Naive thymus-derived CD8-positive, alpha-beta T cell (primary cell): ENCODE results near the gene PANK4. TPM values are rescaled to one million over a fixed set of nuclear protein-coding genes. Genes with fewer than 3 reads are reported as not detected.

Experiments
- ATAC-seq, 2 donors: fragments of 150-1000 bp; cut with Tn5 transposase in 1 of 2; sonication (Bioruptor Pico), chemical (Tn5 transposase) in 1 of 2; 1 replicate in 1 of 2; 2 replicates in 1 of 2; pipeline ENCODE4 v1.10.0; 2021; ENCODE audit warnings: mild to moderate bottlenecking in 2 of 2, moderate library complexity in 2 of 2
- POLR2A ChIA-PET: fragments of 350-600 bp; sonication (Branson Sonifier 250); formaldehyde crosslinking; loops from one replicate; lab custom pipeline; 2021; ENCODE audit warnings: antibody characterized with exemption; lab: Charles Lee
- DNase-seq, 10 donors: peaks; one replicate each; pipeline versions ENCODE4 v3.0.0 to v3.0.0-alpha.2; 2020 to 2022
- H3K27ac Mint-ChIP-seq, 10 donors: one replicate each; pipeline ENCODE4 v1.8.0; 2020 to 2022; ENCODE audit warnings: mild to moderate bottlenecking in 10 of 10, mixed read lengths in 10 of 10, moderate library complexity in 4 of 10, inconsistent platforms in 1 of 10
- H3K27me3 Mint-ChIP-seq, 5 donors: one replicate each; pipeline ENCODE4 v1.8.0; 2021 to 2022; ENCODE audit warnings: mixed read lengths in 5 of 5
- H3K36me3 Mint-ChIP-seq, 3 donors: one replicate each; pipeline ENCODE4 v1.8.0; 2020 to 2022; ENCODE audit warnings: mixed read lengths in 3 of 3, mild to moderate bottlenecking in 2 of 3, inconsistent platforms in 1 of 3
- H3K4me1 Mint-ChIP-seq, 4 donors: one replicate each; pipeline ENCODE4 v1.8.0; 2021 to 2022; ENCODE audit warnings: mixed read lengths in 4 of 4
- H3K4me3 Mint-ChIP-seq, 10 donors: one replicate each; pipeline ENCODE4 v1.8.0; 2020 to 2022; ENCODE audit warnings: mild to moderate bottlenecking in 10 of 10, mixed read lengths in 10 of 10, moderate library complexity in 6 of 10, inconsistent platforms in 1 of 10
- H3K9me3 Mint-ChIP-seq, 9 donors: one replicate each; pipeline ENCODE4 v1.8.0; 2020 to 2022; ENCODE audit warnings: mixed read lengths in 9 of 9, mild to moderate bottlenecking in 3 of 9, inconsistent platforms in 1 of 9, moderate library complexity in 1 of 9
- polyA plus RNA-seq, 3 donors: library from polyadenylated mRNA; unstranded; fragments of 300-500 nt; fragmentation: Illumina TruSeq; gene quantifications; one replicate each; pipeline ENCODE4 v1.2.3, GENCODE V29; 2021
- total RNA-seq, 8 experiments: library from RNA in 2 of 8; stranded (reverse) in 2 of 8; gene quantifications; one replicate each; pipeline ENCODE4 v1.2.3 and lab custom pipeline; 2021 to 2026

Gene PANK4
- total and polyA plus RNA-seq, 5 experiments from 2014 or later = 9.0 to 155 (median 31.7) TPM

- POLR2A ChIA-PET = interaction anchor here (0.5 to 4.6 kb wide), 10 partner anchors 8 to 356 kb away, joined by 3 to 32 read pairs (median 4); partner anchors contain the start of gene PANK4
- H3K27ac Mint-ChIP-seq = no peak overlapping the region
Observed at GRCh38 chr1:2506007-2506860, 20.2 kb downstream of the PANK4 start.

GRCh38 chr1:2505461-2505994 lies 20.9 kb downstream of the PANK4 start:
- DNase-seq = no peak
- no peak for ATAC-seq
- Mint-ChIP-seq H3K4me1 (peaks cover 0 to 10% (median 2%) of the 10 kb centered on the region in 4 donors), H3K9me3 (no peaks in the 10 kb centered on the region), H3K4me3 (peak overlapping the region in 1 of 10 donors; percentile 24), H3K27ac (peak overlapping the region in 2 of 10 donors; percentile 31 to 69), H3K27me3 (no peaks in the 10 kb centered on the region), H3K36me3 (peaks cover 0 to 17% (median 0%) of the 10 kb centered on the region in 3 donors)
- POLR2A ChIA-PET = interaction anchor here (0.9 to 4.6 kb wide), 8 partner anchors 9 to 42 kb away, joined by 3 to 32 read pairs (median 4); partner anchors contain the start of gene PANK4

More at GRCh38 chr1:2506007-2506860, 20.2 kb downstream of the PANK4 start:
- no peak for DNase-seq
- no peaks in the 10 kb centered on the region for H3K9me3 Mint-ChIP-seq
- no peaks in the 10 kb centered on the region for H3K27me3 Mint-ChIP-seq
- H3K36me3 Mint-ChIP-seq = peaks cover 0 to 19% (median 0%) of the 10 kb centered on the region in 3 donors
- H3K4me3 Mint-ChIP-seq = no peak overlapping the region
- peaks cover 0 to 4% (median 0%) of the 10 kb centered on the region in 4 donors for H3K4me1 Mint-ChIP-seq
- peak; percentile 9 to 16 for ATAC-seq

- Mint-ChIP-seq H3K9me3 (no peaks in the 10 kb centered on the region), H3K27me3 (no peaks in the 10 kb centered on the region), H3K4me3 (no peak overlapping the region), H3K4me1 (peaks cover 3 to 16% (median 8%) of the 10 kb centered on the region in 4 donors), H3K27ac (no peak overlapping the region), H3K36me3 (peaks cover 0 to 11% (median 0%) of the 10 kb centered on the region in 3 donors)
- POLR2A ChIA-PET = interaction anchor here (3.5 to 4.6 kb wide), 2 partner anchors 15 to 42 kb away, joined by 17 to 32 read pairs; no protein-coding TSS in a partner anchor
- no peak for DNase-seq
- no peak for ATAC-seq
Observed at GRCh38 chr1:2504949-2505272, 21.5 kb downstream of the PANK4 start.

- DNase-seq (no peak), ATAC-seq (no peak)
- POLR2A ChIA-PET = interaction anchor here (1.3 to 4.6 kb wide), 6 partner anchors 10 to 43 kb away, joined by 3 to 32 read pairs (median 16); no protein-coding TSS in a partner anchor
- Mint-ChIP-seq H3K4me1 (peaks cover 4 to 20% (median 14%) of the 10 kb centered on the region in 4 donors), H3K27ac (no peak overlapping the region), H3K9me3 (no peaks in the 10 kb centered on the region), H3K36me3 (peaks cover 0 to 7% (median 0%) of the 10 kb centered on the region in 3 donors), H3K4me3 (no peak overlapping the region), H3K27me3 (no peaks in the 10 kb centered on the region)
Observed at GRCh38 chr1:2504225-2504948, 22.0 kb downstream of the PANK4 start.

GRCh38 chr1:2503554-2504224 lies 22.7 kb downstream of the PANK4 start:
- DNase-seq (no peak), ATAC-seq (no peak)
- H3K36me3 Mint-ChIP-seq = peaks cover 0 to 5% (median 0%) of the 10 kb centered on the region in 3 donors
- peak overlapping the region in 1 of 10 donors; percentile 40 for H3K27ac Mint-ChIP-seq
- H3K4me1 Mint-ChIP-seq = peaks cover 4 to 26% (median 19%) of the 10 kb centered on the region in 4 donors
- POLR2A ChIA-PET = interaction anchor here (0.9 to 3.0 kb wide), 6 partner anchors 9 to 45 kb away, joined by 3 to 17 read pairs (median 8); partner anchors contain the start of gene PANK4
- no peaks in the 10 kb centered on the region for H3K9me3 Mint-ChIP-seq
- H3K4me3 Mint-ChIP-seq = no peak overlapping the region
- no peaks in the 10 kb centered on the region for H3K27me3 Mint-ChIP-seq

- H3K27ac Mint-ChIP-seq = peak overlapping the region in 2 of 10 donors; percentile 18 to 40
- ATAC-seq (no peak), DNase-seq (no peak)
- H3K4me3 Mint-ChIP-seq = peak overlapping the region in 1 of 10 donors; percentile 29
- no peaks in the 10 kb centered on the region for H3K36me3 Mint-ChIP-seq
- H3K4me1 Mint-ChIP-seq = peaks cover 4 to 28% (median 20%) of the 10 kb centered on the region in 4 donors
- no peaks in the 10 kb centered on the region for H3K9me3 Mint-ChIP-seq
- POLR2A ChIA-PET = interaction anchor here (0.9 to 3.0 kb wide), 6 partner anchors 9 to 46 kb away, joined by 3 to 17 read pairs (median 8); partner anchors contain the start of gene PANK4
- H3K27me3 Mint-ChIP-seq = no peaks in the 10 kb centered on the region
Observed at GRCh38 chr1:2502661-2503553, 23.5 kb downstream of the PANK4 start.

- ATAC-seq = no peak
- Mint-ChIP-seq H3K27me3 (no peaks in the 10 kb centered on the region), H3K27ac (no peak overlapping the region), H3K4me3 (no peak overlapping the region), H3K4me1 (peaks cover 4 to 32% (median 23%) of the 10 kb centered on the region in 4 donors), H3K36me3 (no peaks in the 10 kb centered on the region), H3K9me3 (no peaks in the 10 kb centered on the region)
- POLR2A ChIA-PET = interaction anchor here (1.4 to 3.0 kb wide), 4 partner anchors 8 to 45 kb away, joined by 3 to 17 read pairs (median 14); no protein-coding TSS in a partner anchor
- no peak for DNase-seq
Observed at GRCh38 chr1:2502210-2502609, 24.2 kb downstream of the PANK4 start.

- Mint-ChIP-seq H3K4me1 (peaks cover 4 to 35% (median 25%) of the 10 kb centered on the region in 4 donors), H3K36me3 (no peaks in the 10 kb centered on the region), H3K27ac (peak overlapping the region in 1 of 10 donors; percentile 6), H3K4me3 (no peak overlapping the region), H3K27me3 (no peaks in the 10 kb centered on the region), H3K9me3 (no peaks in the 10 kb centered on the region)
- DNase-seq (no peak), ATAC-seq (no peak)
- POLR2A ChIA-PET = interaction anchor here (1.0 to 3.0 kb wide), 6 partner anchors 7 to 45 kb away, joined by 3 to 17 read pairs (median 12); no protein-coding TSS in a partner anchor
Observed at GRCh38 chr1:2501820-2502119, 24.6 kb downstream of the PANK4 start.

GRCh38 chr1:2501041-2501819 lies 25.2 kb downstream of the PANK4 start:
- DNase-seq (no peak), ATAC-seq (no peak)
- Mint-ChIP-seq H3K9me3 (no peaks in the 10 kb centered on the region), H3K27me3 (no peaks in the 10 kb centered on the region), H3K4me1 (peaks cover 6 to 38% (median 29%) of the 10 kb centered on the region in 4 donors), H3K36me3 (no peaks in the 10 kb centered on the region), H3K4me3 (peak overlapping the region in 3 of 10 donors; percentile 4 to 64 (median 8)), H3K27ac (peak overlapping the region in 4 of 10 donors; percentile 6 to 80 (median 36))
- POLR2A ChIA-PET = interaction anchor here (0.6 to 3.0 kb wide), 11 partner anchors 7 to 86 kb away, joined by 3 to 23 read pairs (median 6); partner anchors contain the start of gene PANK4

GRCh38 chr1:2499986-2500596 lies 26.3 kb downstream of the PANK4 start:
- no peaks in the 10 kb centered on the region for H3K36me3 Mint-ChIP-seq
- ATAC-seq (peak; percentile 29 to 53), DNase-seq (peak in 1 of 10 donors; percentile 29)
- H3K27ac Mint-ChIP-seq = peak overlapping the region in 8 of 10 donors; percentile 29 to 86 (median 80)
- H3K27me3 Mint-ChIP-seq = no peaks in the 10 kb centered on the region
- H3K4me1 Mint-ChIP-seq = peaks cover 9 to 44% (median 36%) of the 10 kb centered on the region in 4 donors
- POLR2A ChIA-PET = interaction anchor here (0.8 to 2.5 kb wide), 7 partner anchors 9 to 85 kb away, joined by 3 to 23 read pairs (median 6); partner anchors contain the start of genes HES5 and PANK4
- no peaks in the 10 kb centered on the region for H3K9me3 Mint-ChIP-seq
- peak overlapping the region in 9 of 10 donors; percentile 29 to 86 (median 64) for H3K4me3 Mint-ChIP-seq
